ENCODE results near the gene DNAJC5. TPM values are rescaled to one million over a fixed set of nuclear protein-coding genes. Genes with fewer than 3 reads are reported as not detected.

The DNAJC5 gene
- total RNA-seq, 2 experiments from 2014 or later = 33.7 to 33.8 TPM

- no peaks in the 10 kb centered on the region for H3K9me3 Mint-ChIP-seq
- peaks cover 4% of the 10 kb centered on the region for H3K36me3 Mint-ChIP-seq
- no peak overlapping the region for H3K27ac Mint-ChIP-seq
- H3K4me1 Mint-ChIP-seq (ENCODE audit: low read depth) = peaks cover 40% of the 10 kb centered on the region
- ChIA-PET POLR2A (no interaction called here), CTCF (no interaction called here)
- DNase-seq = no peak
- H3K27me3 Mint-ChIP-seq = no peaks in the 10 kb centered on the region
- H3K4me3 Mint-ChIP-seq = no peak overlapping the region
- intact Hi-C loops (cut with micrococcal nuclease) = no loop called here
Observed at GRCh38 chr20:63945921-63946920, 51.3 kb downstream of the DNAJC5 start.

- Mint-ChIP-seq H3K27me3 (no peaks in the 10 kb centered on the region), H3K4me1 (ENCODE audit: low read depth) (peaks cover 40% of the 10 kb centered on the region), H3K27ac (no peak overlapping the region), H3K36me3 (peaks cover 4% of the 10 kb centered on the region), H3K4me3 (no peak overlapping the region), H3K9me3 (no peaks in the 10 kb centered on the region)
- DNase-seq = no peak
- POLR2A ChIA-PET = no interaction called here
- intact Hi-C loops (cut with micrococcal nuclease) = no loop called here
- CTCF ChIA-PET = no interaction called here
Observed at GRCh38 chr20:63946986-63947637, 52.2 kb downstream of the DNAJC5 start.

GRCh38 chr20:63947638-63948456 is 52.9 kb downstream of the DNAJC5 start:
- CTCF ChIA-PET = no interaction called here
- H3K4me1 Mint-ChIP-seq (ENCODE audit: low read depth) = peaks cover 42% of the 10 kb centered on the region
- POLR2A ChIA-PET = no interaction called here
- H3K9me3 Mint-ChIP-seq = no peaks in the 10 kb centered on the region
- H3K4me3 Mint-ChIP-seq = peak overlapping the region; percentile 47
- no peaks in the 10 kb centered on the region for H3K27me3 Mint-ChIP-seq
- peak; percentile 55 for DNase-seq
- H3K36me3 Mint-ChIP-seq = peaks cover 4% of the 10 kb centered on the region
- intact Hi-C loops (cut with micrococcal nuclease) = no loop called here
- peak overlapping the region; percentile 57 for H3K27ac Mint-ChIP-seq

DNA sequence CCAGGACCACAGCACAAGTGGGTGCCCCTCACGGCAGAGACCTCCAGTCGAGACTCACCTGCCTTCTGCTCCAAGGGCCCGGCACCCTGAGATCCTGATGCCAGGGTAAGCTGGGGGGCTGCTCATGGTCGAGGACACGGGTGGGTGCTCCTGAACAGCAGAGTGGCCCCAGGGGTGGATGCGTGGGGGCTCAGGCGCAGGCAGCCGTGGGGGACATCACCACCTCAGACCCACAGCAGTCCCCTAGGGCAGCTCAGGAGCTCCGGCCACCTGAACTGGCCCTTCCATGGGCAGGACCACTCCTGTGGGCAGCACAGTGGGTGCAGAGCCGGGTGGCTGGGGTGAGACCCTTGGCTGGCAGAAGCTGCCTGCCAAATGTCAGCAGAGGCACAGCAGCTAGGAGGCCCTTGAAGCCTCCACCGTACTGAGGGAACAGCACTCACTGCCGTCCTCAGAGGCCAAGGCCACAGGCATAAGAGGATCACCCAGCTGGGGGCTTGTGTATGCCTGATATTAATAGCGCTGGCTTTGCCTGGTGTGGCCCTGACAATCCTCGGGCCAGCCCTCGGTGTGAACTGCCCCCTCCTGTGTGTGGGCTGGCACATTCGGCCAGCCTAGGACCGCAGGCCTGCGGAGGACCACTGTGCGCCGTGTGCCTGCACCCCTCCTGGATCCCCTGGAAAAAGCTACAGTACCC is 55.9 kb downstream of the DNAJC5 start:
- intact Hi-C loops (cut with micrococcal nuclease) = no loop called here
- no peaks in the 10 kb centered on the region for H3K36me3 Mint-ChIP-seq
- DNase-seq = no peak
- no peaks in the 10 kb centered on the region for H3K27me3 Mint-ChIP-seq
- no peaks in the 10 kb centered on the region for H3K9me3 Mint-ChIP-seq
- peaks cover 59% of the 10 kb centered on the region for H3K4me1 Mint-ChIP-seq (ENCODE audit: low read depth)
- ChIA-PET POLR2A (no interaction called here), CTCF (interaction anchor here (1.2 kb wide), 1 partner anchor 23 kb away, joined by 9 read pairs; no protein-coding TSS in a partner anchor)
- no peak overlapping the region for H3K4me3 Mint-ChIP-seq
- H3K27ac Mint-ChIP-seq = peak overlapping the region; percentile 13

- Mint-ChIP-seq H3K36me3 (no peaks in the 10 kb centered on the region), H3K27me3 (no peaks in the 10 kb centered on the region), H3K9me3 (no peaks in the 10 kb centered on the region), H3K4me3 (no peak overlapping the region), H3K27ac (no peak overlapping the region), H3K4me1 (ENCODE audit: low read depth) (peaks cover 59% of the 10 kb centered on the region)
- intact Hi-C loops (cut with micrococcal nuclease) = no loop called here
- no peak for DNase-seq
- CTCF ChIA-PET = interaction anchor here (1.2 kb wide), 1 partner anchor 22 kb away, joined by 9 read pairs; no protein-coding TSS in a partner anchor
- POLR2A ChIA-PET = interaction anchor here (1.7 kb wide), 1 partner anchor 8 kb away, joined by 4 read pairs; no protein-coding TSS in a partner anchor
Observed at GRCh38 chr20:63951398-63952209, 56.7 kb downstream of the DNAJC5 start.

DNA sequence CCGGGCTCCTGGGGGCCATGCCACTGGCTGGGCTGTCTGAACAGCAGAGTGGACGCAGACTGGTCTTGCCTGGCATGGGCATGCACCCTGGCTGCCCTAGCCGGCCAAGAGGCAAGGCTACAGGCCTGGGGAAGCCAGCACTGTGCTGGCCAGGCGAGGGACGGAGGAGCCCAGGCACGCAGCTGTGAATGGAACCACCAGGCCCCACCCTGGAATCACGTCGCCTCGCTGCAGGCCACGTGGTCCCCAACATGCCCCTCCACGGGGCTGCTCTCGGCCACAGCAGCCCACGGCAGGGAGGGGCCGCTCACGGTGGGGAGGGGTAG is 57.2 kb downstream of the DNAJC5 start:
- no peaks in the 10 kb centered on the region for H3K36me3 Mint-ChIP-seq
- H3K27me3 Mint-ChIP-seq = no peaks in the 10 kb centered on the region
- no peak overlapping the region for H3K4me3 Mint-ChIP-seq
- H3K27ac Mint-ChIP-seq = no peak overlapping the region
- intact Hi-C loops (cut with micrococcal nuclease) = no loop called here
- no peak for DNase-seq
- H3K4me1 Mint-ChIP-seq (ENCODE audit: low read depth) = peaks cover 57% of the 10 kb centered on the region
- ChIA-PET CTCF (interaction anchor here (1.2 kb wide), 1 partner anchor 22 kb away, joined by 9 read pairs; no protein-coding TSS in a partner anchor), POLR2A (interaction anchor here (1.7 kb wide), 1 partner anchor 9 kb away, joined by 4 read pairs; no protein-coding TSS in a partner anchor)
- no peaks in the 10 kb centered on the region for H3K9me3 Mint-ChIP-seq

GRCh38 chr20:63952769-63953168 is 57.8 kb downstream of the DNAJC5 start:
- H3K36me3 Mint-ChIP-seq = no peaks in the 10 kb centered on the region
- intact Hi-C loops (cut with micrococcal nuclease) = no loop called here
- POLR2A ChIA-PET = interaction anchor here (1.7 kb wide), 1 partner anchor 9 kb away, joined by 4 read pairs; no protein-coding TSS in a partner anchor
- no peak overlapping the region for H3K4me3 Mint-ChIP-seq
- H3K9me3 Mint-ChIP-seq = no peaks in the 10 kb centered on the region
- no peak overlapping the region for H3K27ac Mint-ChIP-seq
- H3K27me3 Mint-ChIP-seq = no peaks in the 10 kb centered on the region
- DNase-seq = no peak
- peaks cover 57% of the 10 kb centered on the region for H3K4me1 Mint-ChIP-seq (ENCODE audit: low read depth)
- CTCF ChIA-PET = no interaction called here

DNA sequence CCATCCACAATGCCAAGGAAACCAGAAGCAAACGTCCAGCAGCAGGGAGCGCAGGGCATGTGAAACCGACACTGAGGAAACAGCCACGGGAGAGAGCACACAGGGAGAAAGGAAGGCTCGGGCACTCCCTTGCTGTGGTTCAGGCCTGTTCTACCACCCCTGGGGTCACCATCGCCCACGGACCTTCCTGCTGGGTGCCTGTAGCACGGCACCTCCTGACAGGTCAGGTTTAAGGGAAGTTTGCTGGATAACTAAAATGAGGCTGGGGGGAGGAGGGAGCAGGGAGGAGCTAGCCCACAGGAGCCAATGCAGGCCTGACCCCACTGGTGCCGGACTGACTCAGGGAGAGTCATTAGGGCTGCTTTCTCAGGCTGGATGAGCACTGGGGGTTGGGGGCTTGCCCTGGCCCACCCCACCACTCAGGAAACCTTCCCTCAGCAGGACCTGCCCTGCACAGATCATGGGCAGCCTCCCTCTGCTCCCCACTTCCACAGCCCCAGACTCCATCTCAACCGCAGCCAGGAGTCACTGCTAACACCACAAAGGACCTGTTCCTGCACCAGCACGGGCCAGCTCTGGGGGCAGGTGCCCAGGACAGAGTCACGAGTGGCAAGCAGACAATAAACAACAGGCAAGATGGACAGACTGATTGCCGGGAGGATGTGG is 59.0 kb downstream of the DNAJC5 start:
- intact Hi-C loops (cut with micrococcal nuclease) = no loop called here

DNA sequence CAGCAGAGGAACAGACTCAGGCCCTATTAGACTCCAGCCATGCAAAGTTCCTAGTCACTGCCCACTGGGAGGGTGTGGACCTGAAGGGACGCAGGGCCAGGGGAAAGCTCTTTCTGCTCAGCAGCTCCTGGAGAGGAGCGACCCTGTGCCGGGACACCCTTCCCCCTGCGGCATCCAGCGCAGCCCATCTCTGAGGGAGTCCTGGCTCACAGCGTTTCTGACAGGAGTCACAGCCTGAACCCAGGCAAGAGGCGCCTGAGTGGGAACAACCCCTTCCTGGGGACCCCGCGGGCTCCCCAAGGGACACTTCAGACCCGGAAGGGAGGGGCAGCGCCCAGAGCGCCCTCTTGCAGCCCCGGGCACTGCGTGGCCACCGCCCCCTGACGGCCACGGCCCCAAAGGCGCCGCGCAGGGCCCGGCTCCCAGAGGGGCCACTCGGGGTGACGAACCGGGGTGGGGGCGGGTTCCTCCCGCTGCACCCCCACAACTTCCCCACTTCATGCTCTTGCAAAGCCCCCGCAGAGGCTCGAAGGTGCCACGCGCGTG is 60.4 kb downstream of the DNAJC5 start:
- H3K4me3 Mint-ChIP-seq = peak overlapping the region; percentile 81
- POLR2A ChIA-PET = interaction anchor here (0.5 to 1.2 kb wide), 3 partner anchors 25 to 90 kb away, joined by 3 to 7 read pairs (median 3); partner anchors contain the start of gene TPD52L2
- no peaks in the 10 kb centered on the region for H3K9me3 Mint-ChIP-seq
- peaks cover 40% of the 10 kb centered on the region for H3K4me1 Mint-ChIP-seq (ENCODE audit: low read depth)
- no peaks in the 10 kb centered on the region for H3K27me3 Mint-ChIP-seq
- H3K27ac Mint-ChIP-seq = no peak overlapping the region
- intact Hi-C loops (cut with micrococcal nuclease) = loop anchor here (5.0 kb wide), 1 partner anchor 418 kb away; the partner anchor contains the start of gene PTK6
- peak; percentile 57 for DNase-seq
- CTCF ChIA-PET = interaction anchor here (0.8 to 2.5 kb wide), 3 partner anchors 19 to 459 kb away, joined by 3 to 6 read pairs (median 4); partner anchors contain the start of gene PTK6
- H3K36me3 Mint-ChIP-seq = peaks cover 1% of the 10 kb centered on the region

More for the DNA sequence above, 59.0 kb downstream of the DNAJC5 start:
- ChIA-PET POLR2A (no interaction called here), CTCF (interaction anchor here (0.6 to 2.5 kb wide), 3 partner anchors 20 to 416 kb away, joined by 4 to 6 read pairs (median 4); partner anchors contain the start of gene PTK6)
- no peak for DNase-seq
- Mint-ChIP-seq H3K9me3 (no peaks in the 10 kb centered on the region), H3K4me1 (ENCODE audit: low read depth) (peaks cover 52% of the 10 kb centered on the region), H3K27me3 (no peaks in the 10 kb centered on the region), H3K4me3 (peak overlapping the region; percentile 81), H3K27ac (no peak overlapping the region), H3K36me3 (no peaks in the 10 kb centered on the region)
